GM18907 (cell line): ENCODE data around the gene NKIRAS2.
"Not testable (repeated sequence)": the region's sequence is repeated elsewhere in the genome, so short reads cannot be mapped to it uniquely, and the experiment has no call there.

Experiments
- ATAC-seq: cut with Tn5 transposase; IDR thresholded peaks from one replicate; pipeline ENCODE4 v1.9.1; 2021; ENCODE audit warnings: mild to moderate bottlenecking, moderate library complexity; ENCODE audit not compliant: unreplicated experiment

Gene NKIRAS2

DNA sequence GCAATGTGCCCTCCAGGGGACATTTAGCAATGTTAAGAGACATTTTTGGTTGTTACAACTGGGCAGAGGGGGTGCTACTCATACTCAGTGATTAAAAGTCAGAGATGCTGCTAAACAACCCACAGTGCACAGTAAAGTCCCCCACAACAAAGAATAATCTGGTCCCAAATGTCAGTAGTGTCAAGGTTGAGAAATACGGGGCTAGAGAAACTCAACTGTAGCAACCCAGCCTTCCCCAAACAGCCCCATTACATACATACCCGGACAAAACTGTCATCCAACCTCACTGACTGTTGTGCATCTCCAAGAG, 23.1 kb upstream of the NKIRAS2 start:
- ATAC-seq = no peak

DNA sequence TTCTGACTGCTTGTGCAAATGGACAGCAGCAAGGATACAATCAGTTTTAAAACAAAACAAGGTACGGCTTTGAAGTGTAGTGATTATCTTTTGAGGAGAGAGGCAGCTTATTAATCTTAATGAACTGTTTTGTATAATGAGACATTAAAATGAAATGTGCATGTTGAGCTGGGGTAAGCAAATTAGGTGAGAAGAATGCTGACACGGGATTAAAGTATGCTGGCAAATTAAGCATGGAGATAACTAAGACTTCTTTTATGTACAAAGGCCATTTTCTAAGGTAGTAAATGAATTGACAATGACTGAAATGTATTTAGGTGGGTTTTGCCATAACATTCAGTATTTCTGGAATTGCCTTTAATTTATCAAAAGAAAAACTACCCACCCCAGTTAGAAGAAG, 21.4 kb upstream of the NKIRAS2 start:
- no peak for ATAC-seq

DNA sequence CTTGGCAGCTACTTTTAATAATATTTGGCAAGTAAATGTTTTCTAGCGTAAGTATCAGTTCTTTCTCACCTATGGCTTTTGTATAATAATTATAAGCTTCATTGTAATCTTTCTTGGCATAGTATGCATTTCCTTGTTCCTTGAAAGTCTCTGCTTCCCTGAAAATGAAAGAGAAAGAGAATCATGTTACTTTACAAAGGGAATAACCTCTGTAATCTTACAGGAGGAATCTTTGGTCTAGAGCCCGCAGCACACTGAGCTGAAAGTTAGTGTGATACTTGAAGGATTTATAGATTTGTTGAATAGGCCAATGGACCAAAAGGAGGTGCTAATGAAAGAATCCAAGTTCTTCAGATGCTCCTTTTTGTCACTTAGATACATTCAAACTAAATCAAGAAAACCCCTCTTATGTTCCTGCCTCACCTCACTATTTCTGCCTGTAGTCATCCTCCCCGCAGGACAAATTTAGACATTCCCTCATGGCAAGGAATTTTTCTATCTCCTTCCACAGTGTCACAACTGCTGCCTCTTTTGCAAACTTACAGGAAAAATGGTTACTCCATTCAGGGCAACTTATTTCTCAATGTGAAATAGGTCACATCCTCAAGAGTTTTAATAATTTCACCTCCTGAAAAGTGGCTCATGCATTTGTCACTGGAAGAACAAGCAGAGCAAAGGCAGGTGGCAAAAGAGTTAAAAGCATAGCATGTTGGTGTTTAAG, 19.3 kb upstream of the NKIRAS2 start:
- no peak for ATAC-seq

DNA sequence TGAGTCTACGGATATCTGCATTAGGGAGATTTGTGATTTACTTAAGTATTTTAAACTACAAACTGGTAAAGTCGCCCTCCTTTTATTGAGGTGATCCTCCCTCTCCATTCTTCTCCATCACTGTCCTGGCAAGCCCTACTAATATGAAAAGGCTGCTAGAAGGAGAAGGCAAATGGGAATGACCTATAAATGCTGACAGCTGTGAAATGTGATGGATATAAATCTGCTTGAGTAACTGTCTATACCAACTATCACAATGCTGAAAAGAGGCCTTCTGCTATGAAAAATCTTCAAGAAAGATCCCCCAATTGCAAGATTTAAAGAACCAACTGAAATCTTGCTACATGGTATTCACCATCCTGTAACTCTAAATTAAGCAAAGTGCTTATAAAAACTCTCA, 18.2 kb upstream of the NKIRAS2 start:
- ATAC-seq = no peak

DNA sequence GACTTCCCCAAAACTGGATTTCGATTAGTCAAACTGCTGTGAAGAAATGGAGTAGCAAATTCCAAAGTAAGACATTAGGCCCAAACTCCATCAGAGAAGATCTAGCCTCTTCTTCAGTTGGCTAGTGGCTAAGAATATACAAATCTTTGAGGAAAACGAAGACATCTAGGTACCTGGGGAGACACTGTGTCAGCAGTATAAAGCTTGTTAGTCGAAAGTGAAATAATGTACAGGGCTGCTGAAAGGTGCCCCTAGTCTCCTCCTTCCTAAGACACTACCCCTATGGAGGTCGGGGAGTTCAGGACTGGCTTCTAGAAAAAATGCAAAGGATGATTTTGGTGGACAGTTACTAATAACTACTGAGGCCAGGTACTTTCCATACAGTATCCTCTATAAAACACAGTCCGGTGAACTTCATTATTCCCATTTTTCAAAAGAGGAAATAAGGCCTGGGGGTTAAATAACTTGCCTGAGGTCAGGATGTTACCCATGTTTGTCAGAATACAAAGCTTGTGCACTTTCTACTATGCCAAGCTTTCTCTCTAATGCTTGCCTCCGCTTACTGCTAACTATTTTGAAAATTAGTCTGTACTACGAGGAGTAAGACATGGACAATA, 17.6 kb upstream of the NKIRAS2 start:
- ATAC-seq = no peak

DNA sequence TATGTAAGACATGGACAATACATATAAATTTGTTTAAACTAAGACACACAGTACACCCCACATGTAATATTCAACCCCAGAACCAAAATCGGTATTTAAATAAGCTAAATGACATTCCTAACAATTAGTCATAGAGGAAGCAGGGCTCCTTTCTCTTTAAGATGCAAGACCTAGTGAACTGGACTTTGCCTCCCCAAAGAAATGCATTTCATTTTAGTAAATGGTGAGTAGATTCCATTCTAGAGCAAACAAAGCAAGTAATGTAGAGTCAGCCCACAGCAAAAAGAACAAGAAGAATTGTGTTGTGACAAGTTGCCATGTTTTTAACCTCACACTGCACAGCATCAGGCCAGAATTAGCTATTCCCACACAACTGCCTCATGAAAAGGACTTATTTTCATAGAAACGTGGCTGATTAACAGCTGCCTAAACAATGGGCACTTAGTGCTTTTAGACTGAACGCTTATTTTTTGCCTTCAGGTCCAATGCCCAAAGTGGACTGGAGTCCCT, 17.0 kb upstream of the NKIRAS2 start:
- no peak for ATAC-seq

DNA sequence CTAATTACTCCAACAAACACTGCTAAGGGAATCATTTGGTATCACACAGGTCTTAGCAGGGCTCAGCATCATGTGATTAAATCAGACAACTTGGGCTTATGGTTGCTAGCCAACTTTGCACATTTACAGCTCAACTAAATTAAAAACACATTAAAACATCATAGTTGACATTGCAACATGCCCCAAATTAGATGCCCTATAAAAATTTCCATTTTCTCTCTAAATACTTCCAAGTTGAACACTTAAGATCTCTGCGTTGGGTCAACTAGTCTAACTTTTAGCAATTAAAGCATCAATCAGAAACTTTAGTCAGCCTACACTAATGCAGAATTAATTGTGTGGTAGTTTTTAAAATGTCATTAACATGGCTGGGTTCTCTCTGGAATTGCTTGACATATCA, 14.7 kb upstream of the NKIRAS2 start:
- ATAC-seq = no peak

DNA sequence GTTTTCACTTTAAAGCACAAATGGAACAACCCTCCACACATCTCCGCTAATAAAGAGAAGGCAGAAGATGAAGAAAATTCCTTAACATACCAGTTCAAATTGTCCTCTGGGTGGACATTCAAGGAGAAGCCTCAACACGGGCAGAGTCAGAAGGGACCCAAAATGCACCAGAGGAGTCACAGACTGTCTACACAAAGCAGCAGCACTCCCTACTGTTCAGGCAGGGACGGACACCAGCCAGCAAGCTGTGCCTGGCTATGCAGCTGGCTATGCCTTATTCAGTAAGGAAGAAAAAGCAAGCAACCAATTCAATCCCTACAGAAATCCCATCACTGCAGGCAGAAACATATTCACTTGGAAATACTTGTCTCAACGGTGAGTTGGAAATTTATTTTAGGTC, 10.7 kb upstream of the NKIRAS2 start:
- no peak for ATAC-seq

DNA sequence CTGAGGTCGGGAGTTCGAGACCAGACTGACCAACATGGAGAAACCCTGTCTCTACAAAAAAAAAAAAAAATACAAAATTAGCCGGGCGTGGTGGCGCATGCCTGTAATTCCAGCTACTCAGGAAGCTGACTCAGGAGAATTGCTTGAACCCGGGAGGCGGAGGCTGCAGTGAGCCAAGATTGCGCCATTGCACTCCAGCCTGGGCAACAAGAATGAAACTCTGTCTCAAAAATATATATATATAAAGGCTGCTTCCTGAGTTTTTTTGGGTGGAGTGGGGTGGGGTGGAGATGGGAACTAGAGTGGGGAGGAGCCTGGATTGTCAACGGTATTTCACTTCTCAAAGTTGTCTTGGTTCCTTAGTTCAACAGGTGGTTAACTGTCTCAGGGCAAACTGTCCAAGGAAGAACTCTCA, 9.6 kb upstream of the NKIRAS2 start:
- not testable (repeated sequence) for ATAC-seq

DNA sequence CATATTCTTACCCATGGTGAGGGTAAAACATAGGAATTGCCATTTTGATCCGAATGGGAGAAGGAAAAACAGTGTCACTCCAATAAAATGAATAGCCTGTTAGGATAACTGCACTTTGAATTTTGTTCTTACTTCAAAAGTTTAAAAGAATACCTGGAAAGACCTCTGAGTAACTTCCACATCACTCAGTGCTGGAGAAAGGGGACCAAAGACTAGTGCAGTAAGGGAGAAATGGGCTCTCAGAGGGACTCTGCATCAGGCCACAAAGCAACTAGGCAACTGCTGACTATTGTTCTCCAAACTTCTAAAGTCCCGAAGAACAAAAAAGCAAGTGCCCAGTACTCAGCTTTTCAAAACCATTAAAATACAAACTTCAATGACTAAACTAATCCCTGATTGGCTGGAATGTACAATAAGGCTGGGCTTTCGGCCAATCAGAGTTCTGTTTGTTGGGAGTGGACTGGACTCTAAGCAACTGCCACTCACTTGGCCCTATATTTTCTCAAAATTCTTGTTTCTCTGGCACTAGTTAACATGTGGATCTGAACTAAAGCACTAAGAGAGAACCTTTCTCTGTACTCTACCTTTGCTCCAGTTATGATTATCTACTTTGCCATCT, 8.9 kb upstream of the NKIRAS2 start:
- ATAC-seq = no peak

DNA sequence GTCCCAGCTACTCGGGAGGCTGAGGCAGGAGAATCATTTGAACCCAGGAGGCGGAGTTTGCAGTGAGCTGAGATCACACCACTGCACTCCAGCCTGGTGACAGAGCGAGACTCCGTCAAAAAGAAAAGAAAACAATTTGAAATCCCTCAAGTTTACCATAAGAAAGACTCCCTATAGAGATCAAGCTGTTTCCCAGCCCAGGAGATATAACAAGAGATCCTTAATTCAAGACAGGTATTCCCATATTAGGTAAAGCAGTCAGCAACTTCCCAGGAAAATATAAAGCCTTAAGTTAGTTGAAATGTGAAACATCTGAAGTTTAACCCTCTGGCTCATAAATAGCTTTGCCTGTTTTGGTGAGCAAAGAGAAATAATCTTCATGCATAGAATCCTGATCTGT, 7.5 kb upstream of the NKIRAS2 start:
- not testable (repeated sequence) for ATAC-seq

DNA sequence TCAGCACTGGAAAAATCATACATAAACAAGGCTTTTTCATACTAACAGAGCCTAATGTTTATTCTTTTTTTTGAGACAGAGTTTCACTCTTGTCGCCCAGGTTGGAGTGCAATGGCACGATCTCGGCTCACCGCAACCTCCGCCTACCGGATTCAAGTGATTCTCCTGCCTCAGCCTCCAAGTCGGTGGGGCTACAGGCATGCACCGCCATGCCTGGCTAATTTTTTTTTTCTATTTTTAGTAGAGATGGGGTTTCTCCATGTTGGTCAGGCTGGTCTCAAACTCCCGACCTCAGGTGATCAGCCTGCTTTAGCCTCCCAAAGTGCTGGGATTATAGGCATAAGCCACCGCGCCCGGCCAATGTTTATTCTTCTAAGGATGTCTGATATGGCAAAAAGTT, 6.2 kb upstream of the NKIRAS2 start:
- ATAC-seq = not testable (repeated sequence)

DNA sequence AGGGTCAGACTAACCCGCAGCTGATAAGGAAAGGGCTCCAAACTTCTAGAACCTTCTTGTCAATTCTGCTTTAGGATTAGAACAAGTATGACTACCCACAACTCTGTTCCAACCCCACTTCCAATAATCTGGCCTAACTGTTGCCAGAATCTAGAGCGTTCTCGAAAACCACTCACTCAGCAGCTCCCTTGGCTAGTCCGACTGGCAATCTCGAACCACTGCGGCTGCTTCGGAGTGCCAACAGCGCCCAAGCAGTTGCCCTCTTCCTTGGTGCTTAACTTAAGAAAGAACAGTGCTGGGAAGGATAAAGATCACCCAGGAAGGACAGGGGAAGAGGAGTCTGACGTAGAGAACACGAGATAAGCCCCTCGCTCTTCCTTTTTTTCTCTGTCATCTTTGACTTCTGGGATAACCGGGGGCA, 3.5 kb upstream of the NKIRAS2 start:
- ATAC-seq = no peak

DNA sequence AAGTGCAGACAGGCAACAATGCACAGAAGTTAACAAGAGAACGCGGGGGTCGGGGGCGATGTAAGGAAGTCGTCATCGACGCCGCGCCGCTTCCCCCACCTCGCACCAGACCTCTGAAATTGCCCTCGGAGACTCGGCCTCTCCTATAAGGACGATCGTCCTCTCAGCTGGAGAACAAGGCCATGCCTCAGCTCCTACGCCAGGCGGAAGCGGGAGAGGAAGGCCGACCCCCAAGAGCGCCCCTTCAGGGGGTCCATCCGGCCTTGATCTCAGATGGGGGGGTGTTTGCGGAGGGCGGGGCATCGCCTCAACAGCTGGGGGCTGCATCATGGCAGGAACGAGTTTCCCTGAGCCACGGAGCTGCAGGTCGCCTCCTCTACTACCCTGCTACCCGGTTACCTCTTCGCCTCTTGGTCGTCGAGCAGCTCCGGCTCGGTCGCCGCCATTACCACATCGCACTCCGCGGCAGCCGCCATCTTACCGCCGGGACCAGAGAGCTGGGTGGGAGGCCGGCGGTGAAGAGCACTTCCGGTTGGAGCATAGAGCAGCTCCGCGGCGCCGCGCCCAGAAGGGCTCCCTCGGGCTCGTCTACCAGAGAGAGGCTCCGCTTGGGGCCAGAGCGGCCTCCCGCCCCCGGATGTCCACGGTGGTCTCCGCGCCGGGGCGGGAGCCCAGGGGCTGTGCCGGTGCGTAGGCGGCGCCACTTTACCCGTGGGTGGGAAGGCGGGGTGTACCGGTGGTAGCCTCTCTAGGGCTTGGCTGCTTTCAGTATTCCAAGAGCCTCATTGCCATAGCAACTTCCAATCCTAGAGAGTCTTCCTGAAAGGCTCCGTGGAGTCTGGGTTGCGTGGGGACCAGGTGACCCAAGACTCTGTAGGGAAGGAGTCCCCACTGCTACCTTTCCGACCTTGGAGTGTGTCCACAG, 2.7 kb upstream of the NKIRAS2 start, which contains the start of gene DNAJC7:
DNAJC7 (minus strand) TSS at position 499 of the 925 bp plus-strand sequence; CDS start at position 476, 23 bp downstream.
- ATAC-seq = peak; percentile 78

DNA sequence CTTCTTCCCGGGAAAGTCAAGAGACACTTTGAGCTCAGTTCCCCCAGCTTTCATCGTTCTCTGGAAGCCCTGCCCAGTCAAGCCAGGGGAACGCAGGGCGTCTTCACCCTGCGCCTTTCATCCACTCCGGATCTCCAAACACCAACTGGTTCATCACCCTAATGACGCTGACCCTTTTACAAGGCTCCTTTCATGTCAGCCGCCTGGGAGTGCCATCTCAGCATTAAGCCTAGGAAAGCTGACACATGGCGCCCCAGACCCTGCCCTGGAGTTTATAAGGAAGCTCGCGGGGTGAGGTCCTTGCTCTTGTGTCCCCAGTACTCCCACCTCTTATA, 2.1 kb upstream of the NKIRAS2 start:
- ATAC-seq = no peak

DNA sequence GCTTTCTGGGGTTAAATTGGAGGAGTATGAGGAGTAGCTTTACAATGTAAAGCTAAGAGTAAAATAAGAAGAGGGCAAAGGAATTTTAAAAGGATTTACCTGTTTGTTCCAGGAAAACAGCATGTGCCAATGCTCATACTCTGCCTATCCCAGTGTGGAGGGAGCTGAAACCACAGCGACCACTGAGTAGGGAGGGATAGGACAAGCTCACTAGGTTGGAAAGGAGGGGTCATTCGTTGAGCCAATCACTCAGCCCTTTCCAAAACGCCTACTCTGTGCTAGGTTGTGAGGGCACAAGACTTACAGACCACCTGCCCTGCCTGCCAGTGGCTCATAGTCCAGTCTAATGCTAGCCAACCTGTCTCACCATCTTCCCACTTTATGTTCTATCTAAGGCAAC, 1.6 kb upstream of the NKIRAS2 start:
- no peak for ATAC-seq

DNA sequence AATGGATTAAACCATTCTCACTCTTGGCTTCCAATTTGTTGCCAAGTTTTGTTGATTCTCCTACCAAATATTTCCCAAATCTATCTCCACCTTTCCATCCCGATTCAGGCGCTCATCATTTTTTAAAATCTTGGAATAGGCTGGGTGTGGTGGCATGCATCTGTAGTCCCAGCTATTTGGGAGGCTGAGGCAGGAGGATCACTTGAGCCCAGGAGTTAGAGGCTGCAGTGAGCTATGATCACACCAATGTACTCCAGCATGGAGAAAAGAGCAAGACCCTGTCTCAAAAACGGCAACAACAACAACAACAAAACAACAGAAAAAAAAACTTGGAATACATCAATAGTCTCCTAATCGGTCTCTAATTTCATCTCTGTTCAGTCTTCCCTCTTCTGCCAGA, 902 bp upstream of the NKIRAS2 start:
- ATAC-seq = no peak

DNA sequence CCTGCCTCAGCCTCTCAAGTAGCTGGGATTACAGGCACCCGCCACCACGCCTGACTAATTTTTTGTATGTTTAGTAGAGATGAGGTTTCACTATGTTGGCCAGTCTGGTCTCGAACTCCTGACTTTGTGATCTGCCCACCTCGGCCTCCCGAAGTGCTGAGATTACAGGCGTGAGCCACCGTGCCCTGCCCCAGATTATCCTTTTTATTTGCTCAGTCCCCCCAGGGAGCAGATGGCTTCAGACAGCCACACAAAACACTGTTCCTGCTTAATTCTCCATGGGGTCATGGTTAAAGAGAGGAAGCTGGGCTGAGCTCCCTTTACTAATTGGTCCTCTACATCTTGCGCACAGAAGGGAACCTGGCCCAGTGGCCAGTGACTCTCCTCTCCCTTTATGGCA, 955 bp downstream of the NKIRAS2 start:
- not testable (repeated sequence) for ATAC-seq

DNA sequence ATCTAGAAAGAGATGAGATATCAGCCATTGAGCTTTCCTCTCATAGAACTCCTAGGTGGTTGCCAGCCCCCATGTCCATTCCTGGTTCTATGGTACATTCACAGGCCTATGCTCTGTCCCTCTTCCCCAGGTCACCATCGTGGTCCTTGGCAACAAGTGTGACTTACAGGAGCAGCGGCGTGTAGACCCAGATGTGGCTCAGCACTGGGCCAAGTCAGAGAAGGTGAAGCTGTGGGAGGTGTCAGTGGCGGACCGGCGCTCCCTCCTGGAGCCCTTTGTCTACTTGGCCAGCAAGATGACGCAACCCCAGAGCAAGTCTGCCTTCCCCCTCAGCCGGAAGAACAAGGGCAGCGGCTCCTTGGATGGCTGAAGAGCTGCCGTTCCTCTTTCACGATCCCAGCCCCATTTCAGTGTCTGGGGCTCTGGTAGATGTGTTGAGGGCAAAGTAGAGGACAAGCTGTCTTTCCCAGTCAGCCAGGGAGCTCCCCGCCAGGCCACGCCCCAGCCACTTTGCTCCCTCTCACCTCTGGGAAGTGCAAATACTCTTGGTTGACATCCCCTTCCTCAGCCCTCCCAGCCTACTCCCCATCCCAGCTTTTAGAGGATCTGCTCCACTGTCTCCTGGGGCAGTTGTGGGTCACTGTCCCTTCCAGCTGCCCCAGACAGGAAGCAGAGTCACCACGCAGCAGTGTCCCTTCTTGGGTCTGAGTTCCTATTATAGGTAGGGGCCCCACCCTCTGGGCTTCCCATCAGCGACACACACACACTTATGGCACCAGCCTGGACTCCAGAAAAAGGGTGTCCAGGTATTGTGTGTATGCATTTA, 3.8 kb downstream of the NKIRAS2 start:
- ATAC-seq = no peak

DNA sequence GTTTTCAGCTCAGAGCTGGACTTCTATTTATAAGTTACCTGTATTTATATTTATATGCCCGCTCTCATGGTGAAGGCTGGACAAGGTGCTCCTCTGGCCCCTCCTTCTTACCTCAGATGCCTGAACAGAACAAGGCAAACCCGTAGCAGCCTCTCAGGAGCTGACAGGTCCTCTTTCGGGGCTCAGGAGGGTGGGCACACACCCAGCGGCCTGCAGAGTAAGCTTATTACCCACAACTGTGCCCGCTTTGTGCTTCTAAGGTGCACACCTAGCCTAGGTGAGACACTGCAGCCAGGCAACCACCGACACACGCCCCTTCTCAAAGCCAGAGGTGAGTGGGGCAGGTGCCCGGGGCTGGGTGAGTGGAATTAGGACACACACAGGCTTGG, 5.3 kb downstream of the NKIRAS2 start:
- ATAC-seq = no peak
